B cell (primary cell): ENCODE measurements around the gene GRK1. TPM values are rescaled to one million over a fixed set of nuclear protein-coding genes. Genes with fewer than 3 reads are reported as not detected.

ENCODE experiments used
- ATAC-seq: fragments of 200-7000 bp; cut with Tn5 transposase; one replicate; pipeline ENCODE4 v1.10.0; 2021; ENCODE audit warnings: low read depth, mild to moderate bottlenecking, moderate number of reproducible peaks, moderate library complexity
- CTCF ChIA-PET: fragments of 350-600 bp; sonication (Branson Sonifier 250); formaldehyde crosslinking; loops from one replicate; lab custom pipeline; 2021; ENCODE audit warnings: antibody characterized with exemption, inconsistent platforms; lab: Charles Lee
- POLR2A ChIA-PET: fragments of 350-600 bp; sonication (Branson Sonifier 250); formaldehyde crosslinking; loops from one replicate; lab custom pipeline; 2021; ENCODE audit warnings: antibody characterized with exemption; lab: Charles Lee
- DNase-seq: peaks from one replicate; pipeline ENCODE4 v3.0.0; 2013
- H2AFZ ChIP-seq: 2 replicates; pipeline ENCODE4 v1.6.1; 2012; ENCODE audit warnings: mild to moderate bottlenecking, low read depth, low read length; ENCODE audit not compliant: insufficient read depth, poor library complexity, severe bottlenecking
- H3K27ac ChIP-seq, 2 donors: 1 replicate in 1 of 2; 2 replicates in 1 of 2; pipeline ENCODE4 v1.5.1; 2012 to 2013; ENCODE audit warnings: low read length in 2 of 2, mild to moderate bottlenecking in 2 of 2, moderate library complexity in 1 of 2
- H3K27me3 ChIP-seq, 4 experiments: fragments of 200-600 bp in 1 of 4; sonication (generic) in 1 of 4; replicated peaks in 1 of 4; 1 replicate in 2 of 4; 2 replicates in 2 of 4; pipeline versions ENCODE4 v1.6.1 to v1.7.0; 2013 to 2016; ENCODE audit warnings: low read length in 3 of 4, mild to moderate bottlenecking in 2 of 4, mixed read lengths in 1 of 4, moderate library complexity in 1 of 4; ENCODE audit not compliant: insufficient read depth in 4 of 4, control insufficient read depth in 3 of 4; ENCODE audit errors: control extremely low read depth in 1 of 4
- H3K36me3 ChIP-seq, 2 experiments: replicated peaks in 1 of 2; 1 replicate in 1 of 2; 2 replicates in 1 of 2; pipeline versions ENCODE4 v1.6.1 to v1.7.1; 2013; ENCODE audit warnings: low read length in 1 of 2; ENCODE audit not compliant: insufficient read depth in 2 of 2, control insufficient read depth in 1 of 2; ENCODE audit errors: control extremely low read depth in 1 of 2, extremely low read depth in 1 of 2
- H3K4me1 ChIP-seq, 2 donors: fragments of 200-600 bp in 1 of 2; sonication (generic) in 1 of 2; 1 replicate in 1 of 2; 2 replicates in 1 of 2; pipeline versions ENCODE4 v1.5.1 to v1.6.1; 2013 to 2017; ENCODE audit warnings: low read length in 2 of 2; ENCODE audit not compliant: control insufficient read depth in 2 of 2, insufficient read depth in 2 of 2
- H3K4me2 ChIP-seq: replicated peaks from 2 replicates; pipeline ENCODE3; 2012; ENCODE audit warnings: mild to moderate bottlenecking, low read depth, low read length; ENCODE audit not compliant: poor library complexity, severe bottlenecking
- H3K4me3 ChIP-seq, 5 experiments: fragments of 200-600 bp in 1 of 5; sonication (generic) in 1 of 5; 1 replicate in 3 of 5; 2 replicates in 2 of 5; pipeline versions ENCODE4 v1.5.1 to v1.7.0; 2011 to 2016; ENCODE audit warnings: low read length in 4 of 5, mild to moderate bottlenecking in 4 of 5, low read depth in 2 of 5, control low read depth in 1 of 5, moderate library complexity in 1 of 5; ENCODE audit not compliant: insufficient read depth in 1 of 5; ENCODE audit errors: control extremely low read depth in 1 of 5, extremely low read depth in 1 of 5
- H3K79me2 ChIP-seq: fragments of 200-600 bp; sonication (generic); one replicate; pipeline ENCODE4 v1.6.0; 2016; ENCODE audit warnings: low read length; ENCODE audit not compliant: control insufficient read depth, insufficient read depth
- H3K9ac ChIP-seq: fragments of 200-600 bp; sonication (generic); 2 replicates; pipeline ENCODE4 v1.6.1; 2017; ENCODE audit warnings: mild to moderate bottlenecking, low read length, moderate library complexity
- H3K9me3 ChIP-seq, 3 donors: one replicate each; pipeline versions ENCODE4 v1.6.1 to v1.7.1; 2013; ENCODE audit warnings: low read length in 2 of 3; ENCODE audit not compliant: control insufficient read depth in 2 of 3, insufficient read depth in 1 of 3; ENCODE audit errors: control extremely low read depth in 1 of 3
- H4K20me1 ChIP-seq: 2 replicates; pipeline ENCODE4 v1.6.0; 2012; ENCODE audit warnings: mild to moderate bottlenecking, low read length; ENCODE audit not compliant: insufficient read depth, control insufficient read depth, poor library complexity, severe bottlenecking
- H3K27ac Mint-ChIP-seq: one replicate; pipeline ENCODE4 v1.8.0; 2021; ENCODE audit warnings: mixed read lengths
- H3K27me3 Mint-ChIP-seq: one replicate; pipeline ENCODE4 v1.8.0; 2021; ENCODE audit warnings: mixed read lengths
- H3K4me1 Mint-ChIP-seq: one replicate; pipeline ENCODE4 v1.8.0; 2021; ENCODE audit warnings: mixed read lengths
- H3K4me3 Mint-ChIP-seq: one replicate; pipeline ENCODE4 v1.8.0; 2021; ENCODE audit warnings: mixed read lengths
- H3K9me3 Mint-ChIP-seq: one replicate; pipeline ENCODE4 v1.8.0; 2022; ENCODE audit warnings: mixed read lengths; ENCODE audit not compliant: insufficient read depth
- EZH2 ChIP-seq: IDR thresholded peaks from 2 replicates; pipeline ENCODE4 v1.6.1; 2012; ENCODE audit warnings: borderline replicate concordance, low read depth, mild to moderate bottlenecking, moderate library complexity, low read length; ENCODE audit not compliant: insufficient read depth, poor library complexity, severe bottlenecking
- WGBS: methylation state at CpG from one replicate; pipeline ENCODE4 v1.1.5; 2013; ENCODE audit warnings: missing lambda C conversion rate; ENCODE audit not compliant: insufficient coverage; 5-methylcytosine and 5-hydroxymethylcytosine counted together
- intact Hi-C: fragments of 100-400 bp; cut with micrococcal nuclease; formaldehyde crosslinking; loops from one replicate; pipeline ENCODE4 v1.10.0; 2022
- polyA plus RNA-seq: library from polyadenylated mRNA; depleted of rRNA; stranded (reverse); fragments of >200 nt; gene quantifications from 2 replicates; pipeline ENCODE4 v1.2.3, GENCODE V29; 2012
- total RNA-seq, 2 donors: library from RNA; stranded (reverse); fragments of 120-200 nt in 1 of 2; gene quantifications; 1 replicate in 1 of 2; 2 replicates in 1 of 2; pipeline versions ENCODE4 v1.2.3 to v1.2.4, GENCODE V29; 2013 to 2022
- TF ChIP-seq, protein P1 (sequence below): fragments of 200-600 bp; IDR thresholded peaks from one replicate; pipeline ENCODE4 v1.8.0; 2022; ENCODE audit warnings: antibody characterized with exemption, mild to moderate bottlenecking

GRK1 gene
- total and polyA plus RNA-seq, 2 donors (not counting 1 experiment from before 2014, with no cell fraction given) = not detected

- intact Hi-C loops = no loop called here
- Mint-ChIP-seq H3K9me3 (no peaks in the 10 kb centered on the region), H3K4me1 (no peaks in the 10 kb centered on the region), H3K27me3 (no peaks in the 10 kb centered on the region), H3K27ac (no peak overlapping the region), H3K4me3 (no peak overlapping the region)
- no peaks in the 10 kb centered on the region for H3K9me3 ChIP-seq
- H4K20me1 ChIP-seq = peaks cover 6% of the 10 kb centered on the region
- no peak for ATAC-seq
- DNase-seq = no peak
- CTCF ChIA-PET = no interaction called here
- TF ChIP-seq, protein P1, sequence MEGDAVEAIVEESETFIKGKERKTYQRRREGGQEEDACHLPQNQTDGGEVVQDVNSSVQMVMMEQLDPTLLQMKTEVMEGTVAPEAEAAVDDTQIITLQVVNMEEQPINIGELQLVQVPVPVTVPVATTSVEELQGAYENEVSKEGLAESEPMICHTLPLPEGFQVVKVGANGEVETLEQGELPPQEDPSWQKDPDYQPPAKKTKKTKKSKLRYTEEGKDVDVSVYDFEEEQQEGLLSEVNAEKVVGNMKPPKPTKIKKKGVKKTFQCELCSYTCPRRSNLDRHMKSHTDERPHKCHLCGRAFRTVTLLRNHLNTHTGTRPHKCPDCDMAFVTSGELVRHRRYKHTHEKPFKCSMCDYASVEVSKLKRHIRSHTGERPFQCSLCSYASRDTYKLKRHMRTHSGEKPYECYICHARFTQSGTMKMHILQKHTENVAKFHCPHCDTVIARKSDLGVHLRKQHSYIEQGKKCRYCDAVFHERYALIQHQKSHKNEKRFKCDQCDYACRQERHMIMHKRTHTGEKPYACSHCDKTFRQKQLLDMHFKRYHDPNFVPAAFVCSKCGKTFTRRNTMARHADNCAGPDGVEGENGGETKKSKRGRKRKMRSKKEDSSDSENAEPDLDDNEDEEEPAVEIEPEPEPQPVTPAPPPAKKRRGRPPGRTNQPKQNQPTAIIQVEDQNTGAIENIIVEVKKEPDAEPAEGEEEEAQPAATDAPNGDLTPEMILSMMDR = no peak
- no peak for TF ChIP-seq EZH2
- 98% methylated on average over 30 of the region's 38 CpGs for WGBS
- no peak overlapping the region for H3K4me3 ChIP-seq
- no peak overlapping the region for H3K9ac ChIP-seq
- no peak overlapping the region for H2AFZ ChIP-seq
- no peaks in the 10 kb centered on the region for H3K27me3 ChIP-seq
- peaks cover 32% of the 10 kb centered on the region for H3K79me2 ChIP-seq
- no peak overlapping the region for H3K4me2 ChIP-seq
- POLR2A ChIA-PET = no interaction called here
- H3K27ac ChIP-seq = no peak overlapping the region
- peaks cover 0 to 67% of the 10 kb centered on the region in 2 experiments for H3K36me3 ChIP-seq
- no peaks in the 10 kb centered on the region for H3K4me1 ChIP-seq
Measured at GRCh38 chr13:113632706-113633484, 34.1 kb upstream of the GRK1 start.

DNA sequence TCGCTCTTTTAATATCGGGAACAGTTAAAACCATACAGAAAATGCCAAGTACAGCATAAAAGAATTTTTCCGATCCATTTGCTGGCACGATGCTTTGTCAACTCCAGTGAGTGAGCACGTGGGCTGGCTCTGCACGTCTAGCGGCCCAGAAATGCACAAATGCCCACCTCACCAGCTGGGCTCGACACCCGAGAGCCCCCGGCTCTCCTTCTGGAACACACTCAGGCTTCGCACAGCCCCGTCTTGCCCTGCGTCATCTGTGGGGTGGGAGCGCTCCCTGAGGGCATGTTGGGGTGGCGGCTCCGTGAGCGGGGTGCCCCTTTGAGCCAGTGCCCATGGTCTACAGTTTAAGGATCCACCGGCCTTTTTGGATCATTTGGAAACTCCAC, 33.5 kb upstream of the GRK1 start:
- TF ChIP-seq, protein P1 = no peak
- no peak for TF ChIP-seq EZH2
- Histone ChIP-seq H3K27me3 (no peaks in the 10 kb centered on the region), H3K9ac (no peak overlapping the region), H3K4me3 (no peak overlapping the region), H2AFZ (no peak overlapping the region), H4K20me1 (peaks cover 6% of the 10 kb centered on the region), H3K4me2 (no peak overlapping the region), H3K79me2 (peaks cover 26% of the 10 kb centered on the region), H3K9me3 (no peaks in the 10 kb centered on the region), H3K36me3 (peaks cover 0 to 73% of the 10 kb centered on the region in 2 experiments), H3K4me1 (no peaks in the 10 kb centered on the region), H3K27ac (no peak overlapping the region)
- ChIA-PET POLR2A (no interaction called here), CTCF (no interaction called here)
- H3K9me3 Mint-ChIP-seq = no peaks in the 10 kb centered on the region
- 98% methylated on average over 17 of the region's 18 CpGs for WGBS
- DNase-seq (no peak), ATAC-seq (no peak)
- no peak overlapping the region for H3K4me3 Mint-ChIP-seq
- H3K27me3 Mint-ChIP-seq = no peaks in the 10 kb centered on the region
- intact Hi-C loops = no loop called here
- H3K27ac Mint-ChIP-seq = no peak overlapping the region
- H3K4me1 Mint-ChIP-seq = no peaks in the 10 kb centered on the region
